Activated B cell treated with CpG ODN at 0.5 μM for 24 hours (primary cell): ENCODE results near the gene UBA5. TPM values are rescaled to one million over a fixed set of nuclear protein-coding genes. Genes with fewer than 3 reads are reported as not detected.

ENCODE experiments used
- ATAC-seq: fragments of 200-7000 bp; cut with Tn5 transposase; one replicate; pipeline ENCODE4 v1.10.0; 2021; ENCODE audit warnings: low read depth, mild to moderate bottlenecking, moderate library complexity
- CTCF ChIA-PET: fragments of 350-600 bp; sonication (Branson Sonifier 250); formaldehyde crosslinking; loops from one replicate; lab custom pipeline; 2021; ENCODE audit warnings: antibody characterized with exemption; lab: Charles Lee
- POLR2A ChIA-PET: fragments of 350-600 bp; sonication (Branson Sonifier 250); formaldehyde crosslinking; loops from one replicate; lab custom pipeline; 2021; ENCODE audit warnings: antibody characterized with exemption; lab: Charles Lee
- DNase-seq: peaks from one replicate; pipeline ENCODE4 v3.0.0; 2022
- H3K27ac Mint-ChIP-seq: one replicate; pipeline ENCODE4 v1.8.0; 2020; ENCODE audit warnings: mixed read lengths
- H3K27me3 Mint-ChIP-seq: one replicate; pipeline ENCODE4 v1.8.0; 2021; ENCODE audit warnings: mixed read lengths
- H3K36me3 Mint-ChIP-seq: one replicate; pipeline ENCODE4 v1.8.0; 2021; ENCODE audit warnings: low read depth, mixed read lengths
- H3K4me1 Mint-ChIP-seq: one replicate; pipeline ENCODE4 v1.8.0; 2021; ENCODE audit warnings: mixed read lengths
- H3K4me3 Mint-ChIP-seq: one replicate; pipeline ENCODE4 v1.8.0; 2020; ENCODE audit warnings: mild to moderate bottlenecking, mixed read lengths
- H3K9me3 Mint-ChIP-seq: one replicate; pipeline ENCODE4 v1.8.0; 2020; ENCODE audit warnings: mixed read lengths
- CTCF ChIP-seq: fragments of 200-600 bp; IDR thresholded peaks from one replicate; pipeline ENCODE4 v1.8.0; 2022; ENCODE audit warnings: antibody characterized with exemption, mild to moderate bottlenecking
- intact Hi-C: fragments of 100-400 bp; cut with micrococcal nuclease; formaldehyde crosslinking; loops from one replicate; pipeline ENCODE4 v1.15.1; 2024
- total RNA-seq: library from RNA; stranded (reverse); gene quantifications from 2 replicates; pipeline ENCODE4 v1.2.3, GENCODE V29; 2022

The UBA5 gene
- total RNA-seq, 1 donor from 2014 or later: 34.3 TPM

GRCh38 chr3:132694991-132695390 is 34.9 kb downstream of the UBA5 start:
- Mint-ChIP-seq H3K36me3 (peaks cover 56% of the 10 kb centered on the region), H3K4me1 (no peaks in the 10 kb centered on the region), H3K27ac (no peak overlapping the region), H3K9me3 (no peaks in the 10 kb centered on the region), H3K4me3 (no peak overlapping the region), H3K27me3 (no peaks in the 10 kb centered on the region)
- DNase-seq (no peak), ATAC-seq (no peak)
- POLR2A ChIA-PET: no interaction called here
- CTCF ChIA-PET: no interaction called here
- no peak for TF ChIP-seq CTCF
- intact Hi-C loops: no loop called here

GRCh38 chr3:132695422-132695821 is 35.3 kb downstream of the UBA5 start:
- Mint-ChIP-seq H3K27ac (no peak overlapping the region), H3K27me3 (no peaks in the 10 kb centered on the region), H3K4me3 (no peak overlapping the region), H3K9me3 (no peaks in the 10 kb centered on the region), H3K36me3 (peaks cover 57% of the 10 kb centered on the region), H3K4me1 (no peaks in the 10 kb centered on the region)
- DNase-seq (no peak), ATAC-seq (no peak)
- intact Hi-C loops: no loop called here
- TF ChIP-seq CTCF: no peak
- POLR2A ChIA-PET: no interaction called here
- CTCF ChIA-PET: no interaction called here

- no peaks in the 10 kb centered on the region for H3K27me3 Mint-ChIP-seq
- no peak overlapping the region for H3K27ac Mint-ChIP-seq
- ChIA-PET POLR2A (no interaction called here), CTCF (no interaction called here)
- no peak overlapping the region for H3K4me3 Mint-ChIP-seq
- TF ChIP-seq CTCF: no peak
- peaks cover 67% of the 10 kb centered on the region for H3K36me3 Mint-ChIP-seq
- no peak for ATAC-seq
- intact Hi-C loops: no loop called here
- no peak for DNase-seq
- H3K4me1 Mint-ChIP-seq: no peaks in the 10 kb centered on the region
- H3K9me3 Mint-ChIP-seq: no peaks in the 10 kb centered on the region
These were observed 43.6 kb downstream of the UBA5 start for GRCh38 chr3:132703733-132704132.

- no peaks in the 10 kb centered on the region for H3K9me3 Mint-ChIP-seq
- H3K36me3 Mint-ChIP-seq: peaks cover 54% of the 10 kb centered on the region
These were observed 49.6 kb downstream of the UBA5 start for GRCh38 chr3:132709761-132710160.

GRCh38 chr3:132710311-132710710 is 50.2 kb downstream of the UBA5 start:
- H3K36me3 Mint-ChIP-seq: peaks cover 54% of the 10 kb centered on the region
- ATAC-seq (no peak), DNase-seq (no peak)
- no peaks in the 10 kb centered on the region for H3K9me3 Mint-ChIP-seq
- no peak for TF ChIP-seq CTCF
- no peak overlapping the region for H3K4me3 Mint-ChIP-seq
- no peaks in the 10 kb centered on the region for H3K4me1 Mint-ChIP-seq
- intact Hi-C loops: no loop called here
- ChIA-PET POLR2A (no interaction called here), CTCF (interaction anchor here (0.7 to 1.0 kb wide), 2 partner anchors 16 to 68 kb away, joined by 3 read pairs; no protein-coding TSS in a partner anchor)
- no peak overlapping the region for H3K27ac Mint-ChIP-seq
- H3K27me3 Mint-ChIP-seq: no peaks in the 10 kb centered on the region

More at GRCh38 chr3:132709761-132710160, 49.6 kb downstream of the UBA5 start:
- TF ChIP-seq CTCF: no peak
- H3K27ac Mint-ChIP-seq: no peak overlapping the region
- no peak for ATAC-seq
- no peaks in the 10 kb centered on the region for H3K4me1 Mint-ChIP-seq
- no peaks in the 10 kb centered on the region for H3K27me3 Mint-ChIP-seq
- intact Hi-C loops: no loop called here
- ChIA-PET CTCF (interaction anchor here (0.7 to 1.0 kb wide), 2 partner anchors 17 to 68 kb away, joined by 3 read pairs; no protein-coding TSS in a partner anchor), POLR2A (no interaction called here)
- H3K4me3 Mint-ChIP-seq: no peak overlapping the region
- DNase-seq: no peak
